GM23248 (cell line): ENCODE results near the gene RPLP1. TPM values are rescaled to one million over a fixed set of nuclear protein-coding genes. Genes with fewer than 3 reads are reported as not detected.
A peak's percentile ranks its signal among the peaks of the same experiment; 100 is the strongest.

Experiments used
- DNase-seq: peaks from one replicate; pipeline ENCODE4 v3.0.0-alpha.2; 2015
- H2AFZ ChIP-seq: fragments of 200-600 bp; sonication (generic); 2 replicates; pipeline ENCODE4 v1.6.1; 2016; ENCODE audit warnings: antibody characterized with exemption
- H3F3A ChIP-seq: fragments of 200-600 bp; sonication (generic); 2 replicates; pipeline ENCODE4 v1.6.1; 2016; ENCODE audit warnings: mild to moderate bottlenecking, antibody characterized with exemption, mixed run types; ENCODE audit not compliant: insufficient read depth
- H3K27ac ChIP-seq: fragments of 200-600 bp; sonication (generic); 2 replicates; pipeline ENCODE4 v1.5.1; 2016; ENCODE audit warnings: mild to moderate bottlenecking
- H3K27me3 ChIP-seq: fragments of 200-600 bp; sonication (generic); replicated peaks from 2 replicates; pipeline ENCODE4 v1.6.1; 2016; ENCODE audit warnings: mild to moderate bottlenecking; ENCODE audit not compliant: insufficient read depth
- H3K36me3 ChIP-seq: fragments of 200-600 bp; sonication (generic); 2 replicates; pipeline ENCODE4 v1.6.1; 2016; ENCODE audit warnings: low read depth, mild to moderate bottlenecking
- H3K4me1 ChIP-seq: fragments of 200-600 bp; sonication (generic); 2 replicates; pipeline ENCODE4 v1.6.1; 2016; ENCODE audit warnings: mild to moderate bottlenecking; ENCODE audit not compliant: insufficient read depth
- H3K4me2 ChIP-seq: fragments of 200-600 bp; sonication (generic); one replicate; pipeline ENCODE4 v1.6.1; 2016; ENCODE audit warnings: mild to moderate bottlenecking; ENCODE audit not compliant: unreplicated experiment
- H3K4me3 ChIP-seq: fragments of 200-600 bp; sonication (generic); 2 replicates; pipeline ENCODE4 v1.5.1; 2016; ENCODE audit warnings: mild to moderate bottlenecking
- H3K79me2 ChIP-seq: fragments of 200-600 bp; sonication (generic); 2 replicates; pipeline ENCODE4 v1.6.1; 2016; ENCODE audit warnings: mild to moderate bottlenecking; ENCODE audit not compliant: insufficient read depth
- H3K9ac ChIP-seq: fragments of 200-600 bp; sonication (generic); 2 replicates; pipeline ENCODE4 v1.6.1; 2016; ENCODE audit warnings: mild to moderate bottlenecking
- H3K9me2 ChIP-seq: fragments of 200-600 bp; sonication (generic); 2 replicates; pipeline ENCODE4 v1.6.1; 2016; ENCODE audit warnings: mixed run types, mild to moderate bottlenecking, moderate library complexity; ENCODE audit not compliant: insufficient read depth
- H3K9me3 ChIP-seq: fragments of 200-600 bp; sonication (generic); one replicate; pipeline ENCODE4 v1.6.1; 2017; ENCODE audit warnings: low read depth
- H4K20me1 ChIP-seq: fragments of 200-600 bp; sonication (generic); 2 replicates; pipeline ENCODE4 v1.6.0; 2016; ENCODE audit not compliant: insufficient read depth
- EZH2 ChIP-seq: fragments of 200-600 bp; sonication (generic); IDR thresholded peaks from 2 replicates; pipeline ENCODE4 v1.6.1; 2018; ENCODE audit warnings: antibody characterized with exemption, mild to moderate bottlenecking; ENCODE audit not compliant: insufficient read depth, poor library complexity, severe bottlenecking
- EZH2phosphoT487 ChIP-seq: fragments of 200-600 bp; sonication (generic); IDR thresholded peaks from 2 replicates; pipeline ENCODE4 v1.6.1; 2018; ENCODE audit warnings: antibody characterized with exemption, moderate library complexity, mild to moderate bottlenecking, low read depth; ENCODE audit not compliant: insufficient read depth
- WGBS, 2 experiments: methylation state at CpG; one replicate each; pipeline ENCODE4 v1.1.6; 2015 to 2017; ENCODE audit warnings: low lambda C conversion rate in 2 of 2, low coverage in 1 of 2; ENCODE audit errors: missing lambda C conversion rate in 2 of 2; 5-methylcytosine and 5-hydroxymethylcytosine counted together
- in situ Hi-C: fragments of 300-500 bp; cut with MboI; formaldehyde crosslinking; loops from 2 replicates; pipeline ENCODE4 v1.15.0; 2020
- polyA plus RNA-seq: library from polyadenylated mRNA; unstranded; fragments of >200 nt; fragmentation: Nextera tagmentation; extraction: Ambion mirVana; gene quantifications from 2 replicates; pipeline ENCODE4 v1.2.1, GENCODE V29; 2016
- total RNA-seq: library from RNA; depleted of rRNA; stranded (reverse); fragments of >200 nt; shearing (Covaris generic); gene quantifications from 2 replicates; pipeline ENCODE4 v1.2.3, GENCODE V29; 2014

RPLP1 gene
- total and polyA plus RNA-seq, 2 experiments from 2014 or later = 172 to 963 TPM

GRCh38 chr15:69472562-69472961, 19.9 kb downstream of the RPLP1 start:
- Histone ChIP-seq H3F3A (no peaks in the 10 kb centered on the region), H3K4me1 (peaks cover 9% of the 10 kb centered on the region), H4K20me1 (no peaks in the 10 kb centered on the region), H3K79me2 (no peaks in the 10 kb centered on the region), H3K27me3 (no peaks in the 10 kb centered on the region), H3K4me3 (no peak overlapping the region), H3K4me2 (no peak overlapping the region), H3K36me3 (no peaks in the 10 kb centered on the region), H3K9me3 (no peaks in the 10 kb centered on the region), H3K27ac (no peak overlapping the region), H3K9me2 (no peaks in the 10 kb centered on the region), H3K9ac (no peak overlapping the region), H2AFZ (no peak overlapping the region)
- WGBS, 2 experiments = 62 to 75% methylated on average over 6 of the region's 6 CpGs
- no peak for DNase-seq
- TF ChIP-seq EZH2phosphoT487 (no peak), EZH2 (no peak)
- in situ Hi-C loops = no loop called here

- no peak overlapping the region for H3K27ac ChIP-seq
- DNase-seq = peak; percentile 83
- H3K9ac ChIP-seq = no peak overlapping the region
- H3K9me2 ChIP-seq = no peaks in the 10 kb centered on the region
- peaks cover 9% of the 10 kb centered on the region for H3K4me1 ChIP-seq
- H3K79me2 ChIP-seq = no peaks in the 10 kb centered on the region
- H3K27me3 ChIP-seq = no peaks in the 10 kb centered on the region
- no peaks in the 10 kb centered on the region for H3F3A ChIP-seq
- H3K36me3 ChIP-seq = no peaks in the 10 kb centered on the region
- H2AFZ ChIP-seq = no peak overlapping the region
- H3K9me3 ChIP-seq = no peaks in the 10 kb centered on the region
- in situ Hi-C loops = no loop called here
- H4K20me1 ChIP-seq = no peaks in the 10 kb centered on the region
- TF ChIP-seq EZH2 (no peak), EZH2phosphoT487 (no peak)
- no peak overlapping the region for H3K4me3 ChIP-seq
- WGBS, 2 experiments = 14 to 16% methylated on average over 5 of the region's 5 CpGs
- H3K4me2 ChIP-seq = peak overlapping the region; percentile 34
Observed at GRCh38 chr15:69474291-69474690, 21.7 kb downstream of the RPLP1 start.

GRCh38 chr15:69474846-69475455, 22.3 kb downstream of the RPLP1 start:
- Histone ChIP-seq H4K20me1 (no peaks in the 10 kb centered on the region), H3K27ac (no peak overlapping the region), H3K4me1 (peaks cover 9% of the 10 kb centered on the region), H3K4me3 (no peak overlapping the region), H2AFZ (no peak overlapping the region), H3K9me3 (no peaks in the 10 kb centered on the region), H3K36me3 (no peaks in the 10 kb centered on the region), H3F3A (no peaks in the 10 kb centered on the region), H3K27me3 (no peaks in the 10 kb centered on the region), H3K9ac (no peak overlapping the region), H3K4me2 (no peak overlapping the region), H3K79me2 (no peaks in the 10 kb centered on the region), H3K9me2 (no peaks in the 10 kb centered on the region)
- in situ Hi-C loops = no loop called here
- DNase-seq = peak; percentile 55
- no peak for TF ChIP-seq EZH2
- TF ChIP-seq EZH2phosphoT487 = no peak
- 79 to 83% methylated on average over 7 of the region's 7 CpGs for WGBS, 2 experiments

- Histone ChIP-seq H3K79me2 (no peaks in the 10 kb centered on the region), H3K27me3 (no peaks in the 10 kb centered on the region), H3K9ac (no peak overlapping the region), H3K36me3 (no peaks in the 10 kb centered on the region), H3K27ac (no peak overlapping the region), H3F3A (no peaks in the 10 kb centered on the region), H3K4me1 (peaks cover 9% of the 10 kb centered on the region), H3K4me3 (no peak overlapping the region), H3K9me3 (no peaks in the 10 kb centered on the region), H4K20me1 (no peaks in the 10 kb centered on the region), H3K9me2 (no peaks in the 10 kb centered on the region), H2AFZ (no peak overlapping the region), H3K4me2 (no peak overlapping the region)
- DNase-seq = peak; percentile 81
- no peak for TF ChIP-seq EZH2phosphoT487
- no peak for TF ChIP-seq EZH2
- in situ Hi-C loops = no loop called here
- whole genome bisulfite sequencing, 2 experiments = 28 to 32% methylated on average over 8 of the region's 8 CpGs
Observed at GRCh38 chr15:69475769-69476358, 23.2 kb downstream of the RPLP1 start.
